Ecto neural progenitor cell (in vitro differentiated cells): ENCODE results near the gene SCN3A.

Source experiments
- DNase-seq: peaks from one replicate; pipeline ENCODE4 v3.0.0-alpha.2; 2018; ENCODE audit warnings: low spot score

Gene SCN3A

GRCh38 chr2:165191096-165191728 is 12.6 kb downstream of the SCN3A start:
- DNase-seq, result no peak

GRCh38 chr2:165185633-165186032 is 18.2 kb downstream of the SCN3A start:
- no peak for DNase-seq

GRCh38 chr2:165182029-165182428 is 21.8 kb downstream of the SCN3A start:
- no peak for DNase-seq

- DNase-seq, result no peak
These were observed 27.1 kb downstream of the SCN3A start for GRCh38 chr2:165176780-165177179.

- DNase-seq, result no peak
These were observed 30.6 kb downstream of the SCN3A start for GRCh38 chr2:165173215-165173614.

- DNase-seq, result no peak
These were observed 39.6 kb downstream of the SCN3A start for GRCh38 chr2:165164201-165164600.

GRCh38 chr2:165163761-165164160 is 40.1 kb downstream of the SCN3A start:
- no peak for DNase-seq

GRCh38 chr2:165162466-165162865 is 41.4 kb downstream of the SCN3A start:
- no peak for DNase-seq

GRCh38 chr2:165161510-165161909 is 42.3 kb downstream of the SCN3A start:
- DNase-seq, result no peak

- no peak for DNase-seq
These were observed 46.7 kb downstream of the SCN3A start for GRCh38 chr2:165157160-165157559.

- DNase-seq, result no peak
These were observed 48.7 kb downstream of the SCN3A start for GRCh38 chr2:165155152-165155551.

GRCh38 chr2:165149439-165149838 is 54.4 kb downstream of the SCN3A start:
- DNase-seq, result no peak

GRCh38 chr2:165147186-165148045 is 56.4 kb downstream of the SCN3A start:
- DNase-seq, result no peak

GRCh38 chr2:165144315-165144714 is 59.5 kb downstream of the SCN3A start:
- no peak for DNase-seq

GRCh38 chr2:165141601-165142354 is 62.1 kb downstream of the SCN3A start:
- DNase-seq, result no peak

GRCh38 chr2:165126244-165126643 is 77.6 kb downstream of the SCN3A start:
- no peak for DNase-seq

GRCh38 chr2:165122521-165122920 is 81.3 kb downstream of the SCN3A start:
- no peak for DNase-seq

GRCh38 chr2:165120740-165121467 is 82.9 kb downstream of the SCN3A start:
- no peak for DNase-seq

GRCh38 chr2:165115258-165115657 is 88.6 kb downstream of the SCN3A start:
- DNase-seq, result no peak

- DNase-seq, result no peak
These were observed 89.4 kb downstream of the SCN3A start for GRCh38 chr2:165114346-165114939.

GRCh38 chr2:165113414-165113813 is 90.4 kb downstream of the SCN3A start:
- DNase-seq, result no peak

- DNase-seq, result no peak
These were observed 91.1 kb downstream of the SCN3A start for GRCh38 chr2:165112789-165113188.
